Uterus (tissue), 2 donors: ENCODE data around the gene VPS37C.

ENCODE experiments used
- CTCF ChIP-seq, 4 experiments: fragments of 200-600 bp in 2 of 4; fragments of 450-650 bp in 2 of 4; sonication (generic) in 2 of 4; IDR thresholded peaks; one replicate each; pipeline ENCODE4 v1.5.1; 2016 to 2019; ENCODE audit warnings: antibody characterized with exemption in 4 of 4, mild to moderate bottlenecking in 2 of 4, moderate library complexity in 1 of 4
- POLR2A ChIP-seq, 2 donors: fragments of 450-650 bp; IDR thresholded peaks; one replicate each; pipeline ENCODE4 v1.6.1; 2016; ENCODE audit warnings: antibody characterized with exemption in 2 of 2, mild to moderate bottlenecking in 1 of 2, moderate library complexity in 1 of 2

- TF ChIP-seq CTCF (IDR thresholded peaks at IDR 0.05) (no peak), POLR2A (IDR thresholded peaks at IDR 0.05) (no peak)
These were observed 39.3 kb downstream of the VPS37C start for GRCh38 chr11:61121917-61122316.
